ENCODE results near the gene LMTK3.
"Not testable (repeated sequence)": the region's sequence is repeated elsewhere in the genome, so short reads cannot be mapped to it uniquely, and the experiment has no call there.

Gene LMTK3

DNA sequence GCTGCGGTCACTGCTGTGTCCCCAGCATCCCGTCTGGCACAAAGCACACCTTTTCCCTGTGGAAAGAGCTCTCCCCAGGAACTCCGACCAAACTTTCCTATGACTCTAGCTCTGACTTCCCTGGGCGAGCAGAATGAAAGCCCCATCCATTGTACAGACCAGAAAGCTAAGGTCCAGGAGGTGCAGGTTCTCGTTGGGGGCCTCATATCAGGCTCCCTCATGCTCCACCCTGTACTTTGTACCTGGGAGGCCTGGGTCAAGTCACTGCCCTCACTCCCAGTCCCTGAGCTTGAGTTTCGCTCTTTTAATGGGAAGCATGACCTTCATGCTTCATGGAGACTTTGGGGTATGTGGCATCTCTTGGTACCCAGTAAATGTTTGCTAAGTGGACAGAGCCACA lies 24.1 kb downstream of the LMTK3 start:
- no peak for DNase-seq

DNA sequence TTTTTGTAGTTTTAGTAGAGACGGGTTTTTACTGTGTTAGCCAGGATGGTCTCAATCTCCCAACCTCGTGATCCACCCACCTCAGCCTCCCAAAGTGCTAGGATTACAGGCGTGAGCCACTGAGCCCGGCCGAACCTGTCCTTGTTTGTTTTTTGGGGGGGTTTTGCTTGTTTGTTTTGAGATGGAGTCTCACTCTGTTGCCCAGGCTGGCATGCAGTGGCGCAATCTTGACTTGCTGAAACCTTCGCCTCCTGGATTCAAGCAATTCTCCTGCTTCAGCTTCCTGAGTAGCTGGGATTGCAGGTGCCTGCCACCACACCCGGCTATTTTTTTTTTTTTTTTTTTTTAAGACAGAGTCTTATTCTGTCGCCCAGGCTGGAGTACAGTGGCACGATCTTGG lies 24.9 kb downstream of the LMTK3 start:
- not testable (repeated sequence) for DNase-seq

DNA sequence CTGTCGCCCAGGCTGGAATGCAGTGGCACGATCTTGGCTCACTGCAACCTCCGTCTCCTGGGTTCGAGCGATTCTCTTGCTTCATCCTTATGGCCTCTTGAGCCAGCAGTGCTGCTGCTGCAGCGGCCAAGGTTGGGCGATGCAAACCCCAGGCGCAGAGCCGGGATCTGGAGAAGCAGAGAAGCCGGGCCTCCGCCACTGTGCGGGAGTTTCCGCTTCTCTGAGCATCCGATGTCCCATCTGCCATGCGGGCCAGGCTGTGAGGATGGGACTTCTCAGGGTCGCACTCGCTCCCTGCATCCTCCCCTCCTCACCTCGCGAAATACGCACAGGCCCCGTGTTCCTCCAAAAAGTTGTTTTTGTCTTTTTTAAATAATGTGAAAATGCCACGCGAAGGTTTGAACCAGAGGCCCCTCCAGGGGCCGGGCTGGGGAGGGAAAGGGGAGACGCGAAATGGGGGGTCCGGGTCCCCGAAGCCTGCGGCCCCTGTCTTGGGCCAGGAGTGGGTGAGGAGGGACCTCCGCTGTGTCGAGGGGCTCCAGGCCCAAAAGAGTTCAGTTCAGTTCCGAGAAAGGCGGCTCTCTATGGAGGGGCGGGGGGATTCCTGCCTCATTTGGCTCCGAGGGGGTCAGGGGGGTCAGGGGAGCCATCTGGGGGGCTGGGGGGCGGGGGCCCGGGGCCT lies 26.6 kb downstream of the LMTK3 start:
- DNase-seq: no peak

DNA sequence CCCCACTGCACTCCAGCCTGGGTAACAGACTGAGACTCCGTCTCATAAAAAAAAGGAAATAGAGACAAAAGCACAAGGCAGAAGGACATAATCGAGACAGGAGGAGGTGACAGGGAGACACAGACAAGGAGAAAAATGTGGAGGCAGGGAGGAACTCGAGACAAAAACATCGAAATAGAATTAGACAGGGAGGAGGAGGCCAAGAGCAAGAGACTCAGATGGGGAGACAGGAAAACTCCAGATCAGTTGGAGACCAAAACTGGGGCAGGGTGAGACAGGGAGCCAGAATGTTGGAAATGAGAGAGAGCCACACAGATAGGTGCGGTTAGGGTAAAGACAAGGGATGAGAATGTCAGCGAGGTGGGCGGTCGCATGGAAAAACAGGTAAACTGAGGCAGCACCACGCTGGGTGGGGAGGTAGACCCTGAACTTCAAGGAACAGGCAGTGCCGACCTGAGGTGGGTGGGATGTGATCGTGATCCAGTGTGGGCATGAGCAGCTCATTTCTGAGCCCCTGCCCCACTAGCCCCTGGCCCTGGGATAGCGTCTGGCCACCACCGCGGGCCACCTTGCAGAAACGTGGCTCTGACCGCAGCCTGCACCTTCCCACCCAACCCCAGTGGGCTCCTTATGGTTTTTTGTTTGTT lies 27.3 kb downstream of the LMTK3 start:
- DNase-seq: no peak

DNA sequence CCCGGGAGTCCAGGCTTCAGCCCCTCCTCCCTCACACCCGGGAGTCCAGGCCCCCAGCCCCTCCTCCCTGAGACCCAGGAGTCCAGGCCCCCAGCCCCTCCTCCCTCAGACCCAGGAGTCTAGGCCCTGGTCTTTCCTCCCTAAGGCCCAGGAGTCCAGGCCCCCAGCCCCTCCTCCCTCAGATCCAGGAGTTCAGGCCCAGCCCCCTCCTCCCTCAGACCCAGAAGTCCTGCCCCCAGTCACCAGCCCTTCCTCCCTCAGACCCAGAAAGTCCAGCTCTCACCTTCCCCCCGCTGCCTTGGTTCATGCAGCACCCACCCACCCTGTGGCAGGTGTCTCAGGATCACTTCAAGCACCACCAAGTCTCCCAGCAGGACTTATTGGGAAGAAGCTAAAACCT lies 28.3 kb downstream of the LMTK3 start:
- DNase-seq: no peak

DNA sequence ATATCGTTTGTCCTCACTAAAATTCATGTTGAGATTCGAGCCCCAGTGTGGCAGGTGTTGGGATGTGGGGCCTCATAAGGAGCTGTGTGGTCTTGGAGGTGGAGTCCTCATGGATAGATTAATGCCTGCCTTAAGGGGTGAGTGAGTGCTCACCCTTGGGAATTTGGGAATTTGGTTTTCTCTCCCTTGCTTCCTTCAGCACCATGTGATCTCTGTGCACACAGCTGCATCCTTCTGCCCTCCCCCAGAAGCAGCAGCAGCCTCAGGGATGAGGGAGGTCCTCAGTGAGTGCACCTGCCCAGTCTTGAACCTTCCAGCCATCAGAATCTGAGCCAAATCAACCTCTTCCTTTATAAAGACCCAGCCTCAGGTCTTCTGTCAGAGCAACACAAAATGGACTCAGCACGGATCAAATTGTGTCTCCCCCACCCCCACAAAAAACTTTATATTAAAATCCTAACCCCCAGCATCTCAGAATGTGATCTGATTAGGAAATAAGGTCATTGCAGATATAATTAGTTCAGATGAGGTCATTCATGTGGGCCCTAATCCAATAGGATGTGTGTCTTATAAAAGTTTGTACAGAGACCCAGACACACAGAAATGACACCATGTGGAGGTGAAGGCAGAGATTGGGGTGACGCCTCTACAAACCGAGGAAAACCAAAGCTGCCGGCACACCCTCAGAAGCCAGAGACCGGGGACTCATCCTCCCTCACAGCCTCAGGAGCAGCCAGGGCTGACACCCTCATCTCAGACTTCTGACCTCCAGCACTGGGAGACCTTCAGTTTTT lies 29.6 kb downstream of the LMTK3 start:
- DNase-seq: no peak

DNA sequence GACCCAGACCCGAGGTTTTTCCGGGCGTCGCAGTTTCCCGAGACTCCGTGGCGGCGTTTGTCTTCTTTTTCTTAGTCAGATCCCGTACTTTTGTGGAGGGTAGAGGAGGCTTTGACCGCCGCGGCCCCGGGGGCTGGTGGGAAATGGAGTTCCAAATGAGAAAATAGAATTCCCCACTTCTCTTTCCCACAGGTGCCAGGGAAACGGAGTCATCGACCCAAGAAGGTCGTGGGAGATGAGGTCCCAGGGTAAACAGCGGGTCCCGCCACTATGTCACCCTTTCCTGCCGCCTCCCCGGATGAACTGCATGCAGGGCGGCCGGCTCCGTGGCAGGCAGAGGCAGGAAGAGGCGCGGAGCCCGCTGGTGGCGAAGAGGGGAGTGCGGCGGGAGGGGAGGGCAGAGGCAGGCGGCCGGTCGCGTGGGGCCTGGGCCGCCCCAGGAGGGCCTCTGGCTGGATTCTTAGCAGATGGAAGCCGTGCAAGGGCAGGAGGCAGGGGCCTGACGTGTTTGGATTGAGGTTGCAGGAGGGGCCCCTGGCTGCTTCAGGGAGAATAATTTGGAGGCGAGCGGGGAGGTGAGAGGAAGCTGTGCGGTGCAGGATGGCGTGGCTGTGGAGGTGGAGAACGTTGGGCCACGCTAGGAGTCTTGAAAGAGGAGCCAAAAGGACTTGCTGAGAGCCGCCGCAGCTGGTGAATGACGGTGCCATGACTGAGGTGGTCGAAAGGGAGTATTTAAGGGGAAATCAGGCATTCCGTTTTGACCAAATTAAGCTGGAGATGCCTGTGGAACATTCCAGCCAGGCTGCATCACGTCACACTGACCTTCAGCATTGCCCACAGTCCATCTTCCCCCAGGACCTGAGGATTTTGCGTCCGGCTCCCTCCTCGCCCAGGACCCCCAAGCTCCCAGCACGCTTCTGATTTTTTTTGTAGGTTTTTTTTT lies 30.8 kb downstream of the LMTK3 start:
- DNase-seq: peak; percentile 64 to 65

DNA sequence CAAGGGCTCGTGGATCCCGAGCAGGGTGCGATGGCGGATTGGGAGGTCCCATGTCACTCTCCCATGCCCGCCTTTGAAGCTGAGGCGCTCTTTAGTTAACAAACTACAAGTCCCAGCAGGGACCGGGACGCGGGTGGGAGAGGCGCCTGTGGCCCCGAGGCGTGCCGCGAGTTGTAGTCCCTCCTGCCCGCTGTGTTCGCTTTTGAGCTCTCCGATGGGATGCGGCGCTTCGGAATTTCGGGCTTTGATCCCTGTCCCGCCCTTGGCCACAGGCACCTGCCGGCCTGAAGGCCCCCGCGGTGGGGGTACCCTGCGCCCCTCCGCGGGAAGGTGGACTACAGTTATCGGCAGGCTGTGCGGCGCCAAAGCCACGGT lies 31.5 kb downstream of the LMTK3 start:
- DNase-seq: peak; percentile 43 to 49

DNA sequence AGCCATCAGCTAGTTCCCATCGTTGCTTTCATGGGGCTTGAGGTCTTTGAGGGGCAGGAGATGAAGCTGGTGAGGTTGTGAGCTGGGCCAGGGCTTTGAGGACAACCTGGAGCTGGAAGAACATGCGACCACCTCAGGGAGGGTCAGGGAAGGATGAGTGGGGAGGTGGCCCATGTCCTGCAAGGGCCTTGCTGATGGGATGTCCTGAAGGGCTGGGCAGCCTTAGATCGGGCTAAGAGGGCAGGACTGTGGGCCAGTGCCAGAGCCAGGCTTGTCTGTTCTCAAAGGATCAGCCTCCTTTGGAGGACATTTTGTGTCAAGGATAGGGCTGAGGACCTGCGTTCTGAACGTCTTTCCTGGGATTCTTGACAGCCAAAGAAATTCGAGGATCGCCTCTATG lies 31.9 kb downstream of the LMTK3 start:
- DNase-seq: no peak

DNA sequence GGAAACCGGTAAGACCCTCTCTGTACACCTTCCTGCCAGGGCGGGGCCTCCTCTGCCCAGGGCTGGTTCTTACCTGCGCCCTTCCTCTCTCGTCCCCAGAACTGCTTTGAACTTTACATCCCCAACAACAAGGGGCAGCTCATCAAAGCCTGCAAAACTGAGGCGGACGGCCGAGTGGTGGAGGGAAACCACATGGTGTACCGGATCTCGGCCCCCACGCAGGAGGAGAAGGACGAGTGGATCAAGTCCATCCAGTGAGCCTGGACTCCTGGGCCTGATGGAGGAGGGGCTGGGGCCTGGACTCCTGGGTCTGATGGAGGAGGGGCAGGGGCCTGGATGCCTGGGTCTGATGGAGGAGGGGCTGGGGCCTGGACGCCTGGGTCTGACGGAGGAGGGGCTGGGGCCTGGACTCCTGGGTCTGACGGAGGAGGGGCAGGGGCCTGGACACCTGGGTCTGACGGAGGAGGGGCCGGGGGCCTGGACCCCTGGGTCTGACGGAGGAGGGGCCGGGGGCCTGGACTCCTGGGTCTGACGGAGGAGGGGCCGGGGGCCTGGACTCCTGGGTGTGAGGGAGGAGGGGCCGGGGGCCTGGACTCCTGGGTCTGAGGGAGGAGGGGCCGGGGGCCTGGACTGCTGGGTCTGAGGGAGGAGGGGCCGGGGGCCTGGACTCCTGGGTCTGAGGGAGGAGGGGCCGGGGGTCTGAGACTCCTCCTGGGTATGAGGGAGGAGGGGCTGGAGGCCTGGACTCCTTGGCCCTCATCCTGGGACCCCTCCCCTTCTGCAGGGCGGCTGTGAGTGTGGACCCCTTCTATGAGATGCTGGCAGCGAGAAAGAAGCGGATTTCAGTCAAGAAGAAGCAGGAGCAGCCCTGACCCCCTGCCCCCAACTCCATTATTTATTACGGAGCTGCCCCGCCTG lies 33.0 kb downstream of the LMTK3 start:
- no peak for DNase-seq

DNA sequence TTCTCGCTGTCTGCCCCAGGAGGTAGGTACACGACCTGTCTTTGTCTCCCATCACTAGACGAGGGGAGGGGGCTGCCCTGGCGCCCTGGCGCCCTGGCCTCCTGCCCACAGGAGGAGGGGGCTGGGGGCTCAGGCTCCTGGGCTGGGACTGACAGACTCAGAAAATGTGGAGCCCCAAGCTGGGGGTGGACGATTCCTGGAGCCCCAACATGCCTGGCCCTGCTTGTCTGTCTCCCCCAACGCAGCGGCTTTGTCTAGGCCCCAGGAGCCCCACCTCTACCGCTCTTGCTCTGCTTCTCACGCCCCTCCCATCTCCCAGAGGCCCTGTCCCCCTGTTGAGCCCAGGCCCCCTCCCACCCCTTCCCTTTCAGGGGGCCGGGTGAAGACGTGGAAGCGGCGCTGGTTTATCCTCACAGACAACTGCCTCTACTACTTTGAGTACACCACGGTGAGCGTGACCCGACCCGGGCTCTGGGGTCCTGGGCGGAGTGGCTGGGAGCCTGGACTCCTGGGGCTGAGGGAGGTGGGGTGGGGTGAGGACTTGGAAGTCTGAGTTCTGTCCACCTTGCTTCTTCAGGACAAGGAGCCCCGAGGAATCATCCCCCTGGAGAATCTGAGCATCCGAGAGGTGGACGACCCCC lies 33.8 kb downstream of the LMTK3 start:
- DNase-seq: no peak

DNA sequence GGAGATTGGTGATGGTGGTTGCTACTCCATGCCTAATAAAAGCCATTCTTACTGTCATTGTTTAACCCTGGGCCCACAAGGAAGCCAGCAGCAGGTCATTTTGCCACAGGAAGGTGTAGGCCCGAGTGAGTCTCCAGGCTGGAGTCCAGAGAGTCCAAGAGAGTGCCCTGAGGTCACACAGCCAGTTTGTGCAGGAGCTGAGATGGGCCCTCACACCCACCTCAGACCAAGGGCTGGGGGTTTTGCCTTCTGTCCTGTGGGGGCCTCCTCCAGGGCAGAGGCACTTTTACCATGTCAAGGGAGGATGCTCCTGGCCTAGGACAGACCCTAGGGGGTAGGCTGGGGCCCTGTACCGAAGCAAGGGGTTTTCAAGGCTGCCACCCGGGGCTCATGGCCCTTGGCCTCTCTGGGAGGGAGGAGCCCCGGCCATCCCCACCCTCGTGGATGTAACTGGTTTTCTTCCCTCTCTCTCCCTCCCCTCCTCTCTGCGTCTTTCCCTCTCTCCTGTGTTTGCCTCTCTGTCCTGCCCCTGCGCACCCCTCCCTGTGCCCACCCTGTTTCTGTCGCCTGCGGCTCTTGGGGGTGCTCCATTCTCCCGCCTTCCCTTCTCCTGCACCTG lies 34.5 kb downstream of the LMTK3 start:
- no peak for DNase-seq

DNA sequence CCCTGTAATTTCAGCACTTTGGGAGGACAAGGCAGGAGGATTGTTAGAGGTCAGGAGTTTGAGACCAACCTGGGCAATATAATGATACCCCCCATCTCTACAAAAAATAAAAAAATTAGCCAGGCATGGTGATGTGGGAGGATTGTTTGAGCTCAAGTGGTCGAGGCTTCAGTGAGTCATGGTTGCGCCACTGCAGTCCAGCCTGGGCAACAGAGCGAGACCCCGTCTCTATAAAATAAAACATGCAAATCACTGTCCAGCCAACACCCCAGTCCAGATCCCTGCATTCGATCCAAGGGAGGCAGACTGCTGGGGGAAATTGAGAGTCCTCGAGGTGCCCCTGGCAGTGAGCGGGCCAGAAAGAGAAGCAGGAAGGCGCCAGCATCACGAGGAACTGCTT lies 35.5 kb downstream of the LMTK3 start:
- no peak for DNase-seq

DNA sequence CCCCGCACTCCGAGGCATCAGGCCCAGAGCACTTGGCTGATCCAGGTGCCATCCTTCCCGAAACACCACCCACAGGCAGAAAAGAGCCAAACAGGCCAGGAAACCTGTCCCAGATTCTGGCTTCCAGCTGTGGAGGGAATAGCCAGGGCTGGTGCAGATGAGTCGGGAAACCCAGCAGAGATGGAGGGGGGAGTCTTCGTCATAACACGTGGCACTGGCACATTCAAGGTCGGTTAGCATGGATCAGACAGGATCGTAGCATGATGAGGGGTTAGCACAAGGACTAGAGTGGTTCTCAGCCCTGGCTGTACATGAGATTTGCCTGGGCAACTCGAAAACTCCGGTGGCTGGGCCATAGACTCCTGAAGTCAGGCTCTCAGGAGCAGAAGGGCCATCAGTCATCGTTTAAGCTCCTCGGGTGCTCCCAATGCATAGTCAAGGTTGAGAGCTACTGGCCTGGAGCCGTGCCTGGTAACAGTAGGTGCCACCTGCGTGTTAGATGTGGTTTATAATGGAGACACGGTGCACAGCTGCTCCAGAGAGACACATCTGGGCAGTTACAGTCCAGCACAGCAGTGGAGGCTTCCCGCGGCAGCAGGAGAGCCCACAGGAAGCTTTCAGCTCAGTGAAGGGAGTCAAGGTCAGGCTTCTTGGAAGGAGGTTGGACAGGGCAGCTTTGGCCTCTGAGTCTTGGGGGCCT lies 36.1 kb downstream of the LMTK3 start:
- no peak for DNase-seq

DNA sequence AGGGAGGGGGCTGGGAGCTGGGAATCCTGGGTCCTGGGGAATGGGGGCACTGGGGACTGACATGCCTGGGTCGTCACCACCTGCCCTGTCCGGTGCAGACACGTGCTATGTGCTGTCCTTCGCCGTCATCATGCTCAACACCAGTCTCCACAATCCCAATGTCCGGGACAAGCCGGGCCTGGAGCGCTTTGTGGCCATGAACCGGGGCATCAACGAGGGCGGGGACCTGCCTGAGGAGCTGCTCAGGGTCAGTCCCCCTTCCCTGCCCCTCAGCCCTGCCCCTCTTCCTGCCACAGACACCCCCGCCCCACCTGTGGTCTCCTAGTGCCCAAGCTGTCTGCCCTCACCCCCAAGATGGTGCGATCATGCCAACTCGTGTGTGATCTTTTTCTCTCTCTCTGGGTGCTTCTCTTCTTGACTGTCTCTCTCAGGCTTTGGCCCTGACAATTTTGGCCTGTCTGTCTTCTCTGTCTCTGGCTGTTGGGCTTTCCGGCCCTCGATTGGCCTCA lies 37.5 kb downstream of the LMTK3 start:
- DNase-seq: no peak

DNA sequence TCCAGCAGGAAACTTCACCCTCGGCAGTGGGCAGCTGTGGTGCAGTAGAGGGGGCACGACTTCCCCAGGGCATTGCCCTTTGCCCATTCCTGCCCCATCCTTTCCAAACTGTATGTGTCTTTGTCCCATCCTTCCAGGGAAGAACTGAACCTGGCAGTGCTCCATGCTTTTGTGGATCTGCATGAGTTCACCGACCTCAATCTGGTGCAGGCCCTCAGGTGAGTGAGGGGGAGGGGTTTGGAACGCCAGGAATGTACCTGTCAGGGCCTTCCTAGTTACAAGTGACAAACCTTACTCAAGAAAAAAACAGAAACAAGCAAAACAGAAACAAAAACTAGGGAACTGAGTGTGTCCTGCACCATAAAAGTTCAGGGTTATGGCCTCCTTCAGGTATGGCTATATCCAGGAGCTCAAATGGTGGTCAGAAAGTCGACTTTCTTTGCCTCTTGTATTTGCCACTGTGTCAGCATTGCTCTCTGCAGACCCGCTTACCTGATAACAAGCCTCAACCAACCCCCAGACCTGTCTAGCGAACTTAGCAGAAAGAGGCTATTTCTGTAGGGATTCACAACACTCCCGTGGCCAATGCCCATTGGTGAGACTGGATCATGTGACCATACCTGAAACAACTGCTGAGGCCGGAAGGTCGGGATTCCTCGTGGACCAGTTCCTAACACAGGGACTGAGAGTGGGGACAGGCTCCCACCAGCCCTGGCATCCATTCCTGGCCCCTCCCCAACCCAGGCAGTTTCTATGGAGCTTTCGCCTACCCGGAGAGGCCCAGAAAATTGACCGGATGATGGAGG lies 38.3 kb downstream of the LMTK3 start:
- DNase-seq: no peak

DNA sequence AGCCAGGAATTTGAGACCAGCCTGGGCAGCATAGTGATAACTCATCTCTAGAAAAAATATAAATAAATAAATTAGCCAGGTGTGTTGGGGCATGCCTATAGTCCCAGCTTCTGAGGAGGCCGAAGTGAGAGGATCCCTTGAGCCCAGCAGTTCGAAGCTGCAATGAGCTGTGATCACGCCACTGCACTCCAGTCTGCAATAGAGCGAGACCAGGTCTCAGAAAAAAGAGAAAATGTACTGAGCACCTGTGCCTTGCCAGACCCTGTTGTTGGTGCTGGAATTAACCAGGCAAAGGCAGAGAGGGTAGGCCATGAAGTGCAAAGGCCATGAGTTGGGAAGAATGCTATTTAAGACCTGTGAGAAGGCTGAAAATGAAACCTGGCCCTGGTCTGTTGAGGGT lies 39.8 kb downstream of the LMTK3 start:
- no peak for DNase-seq

DNA sequence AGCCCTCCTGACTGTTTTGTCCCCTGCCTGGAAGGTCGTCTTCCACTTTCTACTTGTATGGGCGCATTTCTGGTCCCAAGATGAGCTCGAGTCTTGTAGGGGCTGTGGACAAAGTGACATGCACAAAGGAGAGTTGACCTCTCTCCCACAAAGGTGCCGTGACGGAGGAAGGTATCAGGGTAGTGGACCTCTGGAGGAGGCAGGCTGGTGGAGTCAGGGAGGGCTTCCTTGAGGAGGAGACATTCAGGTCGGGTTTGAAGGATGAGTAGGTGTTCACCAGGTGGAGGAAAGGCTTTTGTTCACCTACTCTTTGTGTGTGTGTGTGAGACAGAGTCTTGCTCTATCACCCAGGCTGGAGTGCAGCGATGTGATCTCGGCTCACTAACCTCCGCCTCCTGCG lies 40.8 kb downstream of the LMTK3 start:
- DNase-seq: no peak
